ENCODE data around the gene KCNJ11. TPM values are rescaled to one million over a fixed set of nuclear protein-coding genes. Genes with fewer than 3 reads are reported as not detected.

KCNJ11 gene
- total RNA-seq, 3 donors from 2014 or later, result 1.2 to 3.9 (median 1.6) TPM

GRCh38 chr11:17353821-17354600, 34.4 kb downstream of the KCNJ11 start:
- DNase-seq (no peak), ATAC-seq (no peak)
- Histone ChIP-seq H3K4me1 (ENCODE audit: low read depth) (peaks cover 17% of the 10 kb centered on the region), H3K4me3 (peak overlapping the region; percentile 30), H3K9me3 (no peaks in the 10 kb centered on the region), H3K36me3 (ENCODE audit: low read depth) (no peaks in the 10 kb centered on the region)
- TF ChIP-seq, protein P1, sequence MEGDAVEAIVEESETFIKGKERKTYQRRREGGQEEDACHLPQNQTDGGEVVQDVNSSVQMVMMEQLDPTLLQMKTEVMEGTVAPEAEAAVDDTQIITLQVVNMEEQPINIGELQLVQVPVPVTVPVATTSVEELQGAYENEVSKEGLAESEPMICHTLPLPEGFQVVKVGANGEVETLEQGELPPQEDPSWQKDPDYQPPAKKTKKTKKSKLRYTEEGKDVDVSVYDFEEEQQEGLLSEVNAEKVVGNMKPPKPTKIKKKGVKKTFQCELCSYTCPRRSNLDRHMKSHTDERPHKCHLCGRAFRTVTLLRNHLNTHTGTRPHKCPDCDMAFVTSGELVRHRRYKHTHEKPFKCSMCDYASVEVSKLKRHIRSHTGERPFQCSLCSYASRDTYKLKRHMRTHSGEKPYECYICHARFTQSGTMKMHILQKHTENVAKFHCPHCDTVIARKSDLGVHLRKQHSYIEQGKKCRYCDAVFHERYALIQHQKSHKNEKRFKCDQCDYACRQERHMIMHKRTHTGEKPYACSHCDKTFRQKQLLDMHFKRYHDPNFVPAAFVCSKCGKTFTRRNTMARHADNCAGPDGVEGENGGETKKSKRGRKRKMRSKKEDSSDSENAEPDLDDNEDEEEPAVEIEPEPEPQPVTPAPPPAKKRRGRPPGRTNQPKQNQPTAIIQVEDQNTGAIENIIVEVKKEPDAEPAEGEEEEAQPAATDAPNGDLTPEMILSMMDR (IDR thresholded peaks at IDR 0.05), result no peak
- intact Hi-C loops (cut with DNase I, micrococcal nuclease), result no loop called here

GRCh38 chr11:17352950-17353820, 35.3 kb downstream of the KCNJ11 start:
- TF ChIP-seq, protein P1 (IDR thresholded peaks at IDR 0.05), result no peak
- intact Hi-C loops (cut with DNase I, micrococcal nuclease), result no loop called here
- peaks cover 17% of the 10 kb centered on the region for H3K4me1 ChIP-seq (ENCODE audit: low read depth)
- no peaks in the 10 kb centered on the region for H3K9me3 ChIP-seq
- peak overlapping the region; percentile 30 for H3K4me3 ChIP-seq
- ATAC-seq, result peak; percentile 83
- peak; percentile 85 to 91 (median 86) for DNase-seq
- H3K36me3 ChIP-seq (ENCODE audit: low read depth), result no peaks in the 10 kb centered on the region

DNA sequence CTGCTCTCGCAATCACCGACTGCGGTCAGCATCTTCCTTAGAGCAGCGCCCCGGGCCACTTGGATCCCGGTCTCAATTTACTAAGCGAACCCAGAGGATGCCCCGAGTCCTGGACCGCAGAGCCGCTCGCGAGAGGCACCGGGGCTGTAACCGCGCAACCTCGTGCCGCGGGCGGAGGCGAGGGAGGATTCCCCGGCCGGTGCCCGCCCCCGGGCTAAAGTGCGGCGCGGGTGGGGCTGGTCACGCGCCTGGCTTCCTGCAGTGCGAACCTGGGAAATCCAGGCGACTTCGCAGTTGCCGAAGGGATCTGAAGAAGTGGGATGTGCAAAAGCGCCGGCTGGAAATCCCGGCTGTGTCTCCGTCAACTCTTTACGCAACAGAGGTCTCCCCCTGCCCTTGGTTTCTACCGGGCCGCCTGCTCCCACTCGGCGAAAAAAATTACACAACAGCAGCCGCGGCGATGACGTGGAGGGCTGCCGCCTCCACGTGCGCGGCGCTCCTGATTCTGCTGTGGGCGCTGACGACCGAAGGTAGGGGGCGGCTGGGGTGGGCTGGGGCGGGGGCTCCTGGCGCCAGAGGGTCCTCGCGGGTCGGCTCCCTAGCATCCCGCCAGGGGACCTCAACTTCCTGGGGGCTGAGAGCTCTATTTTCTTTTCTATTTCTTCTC, 36.8 kb downstream of the KCNJ11 start, which contains the start of gene NCR3LG1:
Gene NCR3LG1 (plus strand): TSS at position 291 of the 667 bp plus-strand sequence. CDS start 170 bp downstream, at position 461.
- DNase-seq (peak; percentile 85 to 91 (median 88)), ATAC-seq (peak; percentile 81)
- TF ChIP-seq, protein P1 (IDR thresholded peaks at IDR 0.05), result no peak
- no peaks in the 10 kb centered on the region for H3K9me3 ChIP-seq
- intact Hi-C loops (cut with DNase I, micrococcal nuclease), result no loop called here
- H3K4me1 ChIP-seq (ENCODE audit: low read depth), result peaks cover 17% of the 10 kb centered on the region
- no peaks in the 10 kb centered on the region for H3K36me3 ChIP-seq (ENCODE audit: low read depth)
- H3K4me3 ChIP-seq, result peak within 1 kb of the TSS; percentile 30

DNA sequence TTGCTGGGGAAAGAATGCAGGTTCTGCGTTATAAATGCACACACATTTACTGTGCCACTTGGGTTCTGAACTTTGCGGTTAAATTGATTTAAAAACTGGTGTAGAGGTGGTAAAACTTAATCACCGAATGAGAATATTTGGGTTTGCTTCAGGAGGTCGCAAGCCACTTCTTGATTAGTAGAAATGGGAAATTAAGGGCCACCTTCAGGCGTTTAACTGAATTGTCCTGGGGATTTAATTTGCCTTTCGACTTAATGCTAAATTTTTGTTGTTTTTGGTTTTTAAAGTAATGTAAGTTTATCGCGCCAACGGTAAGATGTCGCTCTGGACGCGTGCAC, 37.3 kb downstream of the KCNJ11 start:
- Histone ChIP-seq H3K9me3 (no peaks in the 10 kb centered on the region), H3K4me1 (ENCODE audit: low read depth) (peaks cover 17% of the 10 kb centered on the region), H3K4me3 (no peak overlapping the region), H3K36me3 (ENCODE audit: low read depth) (no peaks in the 10 kb centered on the region)
- intact Hi-C loops (cut with DNase I, micrococcal nuclease), result no loop called here
- ATAC-seq, result no peak
- no peak for DNase-seq
- TF ChIP-seq, protein P1 (IDR thresholded peaks at IDR 0.05), result no peak

GRCh38 chr11:17350455-17351171, 37.8 kb downstream of the KCNJ11 start:
- DNase-seq (no peak), ATAC-seq (no peak)
- Histone ChIP-seq H3K4me1 (ENCODE audit: low read depth) (peaks cover 17% of the 10 kb centered on the region), H3K36me3 (ENCODE audit: low read depth) (no peaks in the 10 kb centered on the region), H3K4me3 (no peak overlapping the region), H3K9me3 (no peaks in the 10 kb centered on the region)
- TF ChIP-seq, protein P1 (IDR thresholded peaks at IDR 0.05), result no peak
- intact Hi-C loops (cut with DNase I, micrococcal nuclease), result no loop called here

All from mucosa of descending colon (tissue), 3 donors.